Omental fat pad (tissue), 4 donors: ENCODE measurements around the gene SPECC1L. TPM values are rescaled to one million over a fixed set of nuclear protein-coding genes. Genes with fewer than 3 reads are reported as not detected.

Source experiments
- ATAC-seq: fragments of 150-250 bp; one replicate; pipeline ENCODE4 v1.9.1; 2016; ENCODE audit warnings: mild to moderate bottlenecking, moderate library complexity; ENCODE audit not compliant: low FRiP score
- DNase-seq: peaks from one replicate; pipeline ENCODE4 v3.0.0-alpha.2; 2019; ENCODE audit warnings: low spot score
- total RNA-seq, 4 donors: library from RNA; depleted of rRNA; stranded (reverse); fragments of >200 nt; gene quantifications; one replicate each; pipeline ENCODE4 v1.1.0, GENCODE V29; 2016
- TF ChIP-seq, protein P1 (sequence below), 3 donors: fragments of 450-650 bp; IDR thresholded peaks; one replicate each; pipeline ENCODE4 v1.5.1; 2016 to 2017; ENCODE audit warnings: antibody characterized with exemption in 3 of 3, mild to moderate bottlenecking in 3 of 3, moderate library complexity in 2 of 3

SPECC1L gene
- total RNA-seq, 4 donors from 2014 or later, result 31.3 to 44.9 (median 35.6) TPM

DNA sequence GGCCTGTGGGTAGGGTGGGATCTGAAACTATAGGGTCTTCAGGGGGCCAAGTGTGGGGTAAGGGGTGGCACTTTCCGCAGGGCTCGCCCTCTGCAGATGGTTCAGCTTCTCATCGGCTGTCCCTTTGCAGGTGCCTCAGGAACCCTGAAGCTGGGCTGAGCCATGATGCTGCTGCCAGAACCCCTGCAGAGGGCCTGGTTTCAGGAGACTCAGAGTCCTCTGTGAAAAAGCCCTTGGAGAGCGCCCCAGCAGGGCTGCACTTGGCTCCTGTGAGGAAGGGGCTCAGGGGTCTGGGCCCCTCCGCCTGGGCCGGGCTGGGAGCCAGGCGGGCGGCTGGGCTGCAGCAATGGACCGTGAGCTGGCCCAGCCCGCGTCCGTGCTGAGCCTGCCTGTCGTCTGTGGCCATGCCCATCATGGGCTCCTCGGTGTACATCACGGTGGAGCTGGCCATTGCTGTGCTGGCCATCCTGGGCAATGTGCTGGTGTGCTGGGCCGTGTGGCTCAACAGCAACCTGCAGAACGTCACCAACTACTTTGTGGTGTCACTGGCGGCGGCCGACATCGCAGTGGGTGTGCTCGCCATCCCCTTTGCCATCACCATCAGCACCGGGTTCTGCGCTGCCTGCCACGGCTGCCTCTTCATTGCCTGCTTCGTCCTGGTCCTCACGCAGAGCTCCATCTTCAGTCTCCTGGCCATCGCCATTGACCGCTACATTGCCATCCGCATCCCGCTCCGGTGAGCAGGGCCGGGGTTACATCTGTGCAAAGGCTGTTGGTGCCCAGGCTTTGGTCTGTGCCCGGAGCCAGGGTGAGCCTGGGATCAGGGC, 162.6 kb downstream of the SPECC1L start:
- TF ChIP-seq, protein P1, sequence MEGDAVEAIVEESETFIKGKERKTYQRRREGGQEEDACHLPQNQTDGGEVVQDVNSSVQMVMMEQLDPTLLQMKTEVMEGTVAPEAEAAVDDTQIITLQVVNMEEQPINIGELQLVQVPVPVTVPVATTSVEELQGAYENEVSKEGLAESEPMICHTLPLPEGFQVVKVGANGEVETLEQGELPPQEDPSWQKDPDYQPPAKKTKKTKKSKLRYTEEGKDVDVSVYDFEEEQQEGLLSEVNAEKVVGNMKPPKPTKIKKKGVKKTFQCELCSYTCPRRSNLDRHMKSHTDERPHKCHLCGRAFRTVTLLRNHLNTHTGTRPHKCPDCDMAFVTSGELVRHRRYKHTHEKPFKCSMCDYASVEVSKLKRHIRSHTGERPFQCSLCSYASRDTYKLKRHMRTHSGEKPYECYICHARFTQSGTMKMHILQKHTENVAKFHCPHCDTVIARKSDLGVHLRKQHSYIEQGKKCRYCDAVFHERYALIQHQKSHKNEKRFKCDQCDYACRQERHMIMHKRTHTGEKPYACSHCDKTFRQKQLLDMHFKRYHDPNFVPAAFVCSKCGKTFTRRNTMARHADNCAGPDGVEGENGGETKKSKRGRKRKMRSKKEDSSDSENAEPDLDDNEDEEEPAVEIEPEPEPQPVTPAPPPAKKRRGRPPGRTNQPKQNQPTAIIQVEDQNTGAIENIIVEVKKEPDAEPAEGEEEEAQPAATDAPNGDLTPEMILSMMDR (IDR thresholded peaks at IDR 0.05), result no peak
- no peak for ATAC-seq
- DNase-seq, result no peak

DNA sequence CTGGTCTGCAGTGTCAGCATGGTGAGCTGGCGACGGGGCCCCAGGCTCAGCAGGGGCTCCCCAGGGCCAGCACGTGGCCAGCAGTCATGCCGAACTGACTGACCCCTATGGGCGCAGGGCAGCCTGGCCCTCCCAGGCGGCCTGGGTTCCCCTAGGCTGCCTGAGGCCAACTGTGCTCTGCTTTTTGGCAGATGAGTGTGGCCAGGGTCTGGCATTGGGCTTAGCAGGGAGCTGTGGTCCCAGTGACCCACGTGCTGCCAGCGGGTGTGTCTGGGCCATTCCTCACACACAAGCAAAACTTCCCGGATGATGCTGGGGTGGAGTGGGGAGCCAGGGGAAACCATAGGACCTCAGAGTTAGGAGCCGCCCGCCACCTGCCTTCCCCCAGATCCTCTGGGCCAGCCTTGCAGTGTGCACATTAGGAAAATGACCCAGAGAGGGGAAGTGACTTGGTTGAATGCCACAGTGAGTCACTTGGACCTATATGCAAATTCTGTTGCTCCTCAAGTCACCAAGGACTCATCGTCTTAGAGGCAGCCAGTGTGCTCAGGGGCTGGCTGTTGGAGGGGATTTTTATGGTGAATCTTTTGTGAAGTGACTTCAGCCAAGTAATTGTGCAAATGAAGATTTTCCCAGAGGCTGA, 163.3 kb downstream of the SPECC1L start:
- TF ChIP-seq, protein P1 (IDR thresholded peaks at IDR 0.05), result no peak
- no peak for DNase-seq
- no peak for ATAC-seq

DNA sequence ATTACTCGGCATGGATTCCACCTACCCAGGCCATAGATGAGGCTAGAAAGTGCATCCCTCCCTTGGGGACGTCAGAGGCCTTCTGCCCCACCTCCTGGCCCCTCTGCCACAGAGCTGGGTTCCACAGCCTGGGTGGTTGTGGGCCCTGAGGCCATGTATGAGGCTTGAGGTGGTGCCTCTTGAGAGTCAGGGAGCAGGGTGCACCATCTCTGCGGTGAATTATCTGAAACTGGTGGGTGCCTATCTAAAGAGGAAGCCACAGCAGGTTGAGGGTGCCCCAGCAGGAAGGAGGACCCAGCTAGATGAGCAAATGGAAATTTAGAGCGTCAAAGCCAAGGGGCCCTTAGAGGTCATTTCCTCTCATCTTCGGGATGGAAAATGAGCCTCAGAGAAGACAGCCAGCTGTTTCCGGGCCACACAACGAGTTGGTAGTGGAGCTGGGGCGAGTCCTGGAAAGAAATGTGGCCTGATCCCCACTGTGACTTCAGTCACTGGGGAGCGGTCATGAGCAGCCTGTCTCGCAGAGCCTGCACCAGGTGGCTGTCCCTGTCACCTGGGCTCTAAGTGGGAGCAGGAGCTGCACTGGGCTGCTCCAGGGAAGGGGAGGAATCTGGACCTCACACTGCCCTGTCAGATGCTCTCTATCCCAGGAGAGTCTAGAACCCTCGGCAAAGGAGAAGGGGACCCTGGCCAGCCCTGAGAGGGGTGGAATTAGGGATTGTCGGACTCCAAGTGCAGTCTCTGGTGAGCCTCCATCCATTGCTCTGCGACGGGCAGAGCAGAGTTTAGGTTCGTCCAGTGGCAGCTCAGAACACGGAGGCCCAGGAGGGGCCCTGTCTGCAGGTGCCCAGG, 164.1 kb downstream of the SPECC1L start:
- DNase-seq, result no peak
- no peak for ATAC-seq
- TF ChIP-seq, protein P1 (IDR thresholded peaks at IDR 0.05), result no peak

DNA sequence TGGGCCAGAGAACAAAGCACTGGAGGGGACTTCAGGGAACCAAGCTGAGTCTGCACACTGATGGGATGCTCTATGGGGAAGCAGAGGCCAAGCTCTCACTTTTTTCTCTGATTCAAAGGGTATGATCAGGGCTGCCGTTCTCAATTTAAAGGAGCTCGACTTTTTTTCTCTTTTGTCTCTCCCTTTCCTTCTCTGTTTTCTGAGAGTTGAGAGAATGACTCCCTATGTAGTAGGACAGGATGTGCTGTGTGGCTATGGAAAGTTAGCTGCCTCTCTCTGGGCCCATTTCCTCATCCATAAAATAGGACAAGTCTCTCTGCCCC, 164.7 kb downstream of the SPECC1L start:
- no peak for ATAC-seq
- no peak for DNase-seq

DNA sequence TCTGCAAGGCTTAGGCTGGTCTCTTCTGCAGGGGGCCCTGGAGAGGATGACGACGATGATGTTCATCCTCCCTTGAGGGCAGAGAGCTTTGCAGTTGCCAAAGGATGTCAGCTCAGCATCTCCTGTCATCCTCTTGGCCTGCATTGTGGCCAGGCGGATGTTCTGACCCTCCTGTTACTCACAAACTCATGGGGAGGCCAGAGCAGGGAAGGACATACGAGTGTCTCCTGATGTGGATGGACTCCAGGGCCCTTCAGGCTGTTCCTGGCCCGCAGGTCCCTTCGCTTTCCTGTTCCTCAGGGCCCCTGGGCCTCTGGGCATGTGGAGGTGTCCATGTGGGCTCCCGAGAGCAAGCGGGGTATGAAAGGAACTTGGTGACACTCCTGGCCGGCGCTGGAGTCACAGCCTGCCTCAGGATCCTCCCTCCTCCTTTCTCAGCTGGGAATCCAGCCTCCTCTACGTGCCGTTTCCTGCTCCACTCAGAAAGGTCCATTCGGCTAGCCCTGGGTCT, 165.3 kb downstream of the SPECC1L start:
- TF ChIP-seq, protein P1 (IDR thresholded peaks at IDR 0.05), result no peak
- DNase-seq (no peak), ATAC-seq (no peak)

More for the DNA sequence above, 164.7 kb downstream of the SPECC1L start:
- TF ChIP-seq, protein P1 (IDR thresholded peaks at IDR 0.05), result no peak

DNA sequence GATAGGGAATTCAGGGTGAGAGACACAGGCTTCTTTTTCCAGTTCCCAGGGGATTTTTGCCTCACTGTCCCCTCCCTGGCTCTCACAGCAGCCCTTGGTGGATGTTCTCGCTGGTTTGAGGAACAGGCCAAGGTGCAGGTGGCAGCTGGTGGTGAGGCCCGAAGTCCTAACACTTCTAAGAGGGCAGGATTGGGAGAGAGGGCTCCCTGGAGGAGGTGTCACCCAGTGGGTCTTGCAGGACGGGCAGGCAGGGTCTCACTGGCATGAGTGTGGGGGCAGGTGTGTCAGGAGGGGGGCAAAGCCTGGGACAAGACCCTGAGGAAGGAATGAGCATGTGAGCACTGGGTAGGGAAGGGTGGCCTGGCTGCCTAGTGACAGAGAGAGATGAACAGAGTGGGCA, 165.9 kb downstream of the SPECC1L start:
- DNase-seq (no peak), ATAC-seq (no peak)
- TF ChIP-seq, protein P1 (IDR thresholded peaks at IDR 0.05), result no peak
